ENCODE measurements around the gene TMEM74B. TPM values are rescaled to one million over a fixed set of nuclear protein-coding genes. Genes with fewer than 3 reads are reported as not detected.

TMEM74B gene
- total and polyA plus RNA-seq, 2 experiments from 2014 or later = 12.3 to 40.3 TPM

DNA sequence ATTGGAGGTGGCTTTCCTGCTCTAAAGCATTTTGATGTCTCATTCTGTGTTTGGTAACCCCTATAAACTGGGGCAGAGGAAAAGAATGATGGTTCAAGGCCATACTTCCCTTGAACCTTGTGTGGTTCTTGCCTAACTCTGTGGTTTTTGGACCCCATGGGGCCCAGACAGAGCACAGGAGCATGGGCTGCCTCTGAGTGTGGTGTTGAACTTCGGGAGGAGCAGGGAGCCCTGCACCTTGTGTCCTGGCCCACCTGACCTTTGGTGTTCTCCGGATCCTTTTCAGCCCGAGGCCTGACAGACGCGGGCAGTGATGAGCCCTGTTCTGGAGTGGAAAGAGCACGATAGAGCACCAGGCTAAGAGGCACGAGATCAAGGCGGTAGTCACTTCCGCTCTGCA lies 18.8 kb downstream of the TMEM74B start:
- TF ChIP-seq, protein P1, sequence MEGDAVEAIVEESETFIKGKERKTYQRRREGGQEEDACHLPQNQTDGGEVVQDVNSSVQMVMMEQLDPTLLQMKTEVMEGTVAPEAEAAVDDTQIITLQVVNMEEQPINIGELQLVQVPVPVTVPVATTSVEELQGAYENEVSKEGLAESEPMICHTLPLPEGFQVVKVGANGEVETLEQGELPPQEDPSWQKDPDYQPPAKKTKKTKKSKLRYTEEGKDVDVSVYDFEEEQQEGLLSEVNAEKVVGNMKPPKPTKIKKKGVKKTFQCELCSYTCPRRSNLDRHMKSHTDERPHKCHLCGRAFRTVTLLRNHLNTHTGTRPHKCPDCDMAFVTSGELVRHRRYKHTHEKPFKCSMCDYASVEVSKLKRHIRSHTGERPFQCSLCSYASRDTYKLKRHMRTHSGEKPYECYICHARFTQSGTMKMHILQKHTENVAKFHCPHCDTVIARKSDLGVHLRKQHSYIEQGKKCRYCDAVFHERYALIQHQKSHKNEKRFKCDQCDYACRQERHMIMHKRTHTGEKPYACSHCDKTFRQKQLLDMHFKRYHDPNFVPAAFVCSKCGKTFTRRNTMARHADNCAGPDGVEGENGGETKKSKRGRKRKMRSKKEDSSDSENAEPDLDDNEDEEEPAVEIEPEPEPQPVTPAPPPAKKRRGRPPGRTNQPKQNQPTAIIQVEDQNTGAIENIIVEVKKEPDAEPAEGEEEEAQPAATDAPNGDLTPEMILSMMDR (IDR thresholded peaks at IDR 0.05; ENCODE audit: low read depth, low read length) = no peak
- Histone ChIP-seq H3K4me3 (no peak overlapping the region), H3K36me3 (peaks cover 32% of the 10 kb centered on the region), H3K27me3 (no peaks in the 10 kb centered on the region), H3K9me3 (ENCODE audit: low read depth) (no peaks in the 10 kb centered on the region), H3K27ac (no peak overlapping the region), H3K4me1 (ENCODE audit: low read depth) (no peaks in the 10 kb centered on the region)
- DNase-seq (ENCODE audit: low read depth in 1 of 2, low spot score in 1 of 2) = no peak

DNA sequence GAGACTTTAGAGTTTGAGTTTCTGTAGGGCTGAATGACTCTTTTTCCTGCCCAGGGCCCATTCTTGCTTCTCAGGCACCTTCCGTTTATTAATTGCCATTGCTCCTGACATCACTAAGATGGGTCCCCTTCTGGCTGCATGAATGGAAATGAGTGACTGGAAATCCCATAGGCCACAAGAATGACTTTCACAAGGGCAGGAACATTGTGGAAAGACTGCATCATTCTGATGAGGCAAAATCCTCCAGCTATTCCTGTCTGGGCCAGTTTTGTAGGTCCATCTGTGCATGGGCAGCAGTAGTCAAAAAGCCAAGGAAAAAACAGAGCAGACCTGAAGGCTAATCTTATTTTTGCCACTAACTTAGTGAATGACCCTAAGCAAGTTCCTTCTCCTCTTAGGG lies 19.3 kb downstream of the TMEM74B start:
- Histone ChIP-seq H3K4me1 (ENCODE audit: low read depth) (no peaks in the 10 kb centered on the region), H3K27me3 (no peaks in the 10 kb centered on the region), H3K27ac (no peak overlapping the region), H3K4me3 (no peak overlapping the region), H3K9me3 (ENCODE audit: low read depth) (no peaks in the 10 kb centered on the region), H3K36me3 (peaks cover 32% of the 10 kb centered on the region)
- TF ChIP-seq, protein P1 (IDR thresholded peaks at IDR 0.05; ENCODE audit: low read depth, low read length) = no peak
- no peak for DNase-seq (ENCODE audit: low read depth in 1 of 2, low spot score in 1 of 2)

DNA sequence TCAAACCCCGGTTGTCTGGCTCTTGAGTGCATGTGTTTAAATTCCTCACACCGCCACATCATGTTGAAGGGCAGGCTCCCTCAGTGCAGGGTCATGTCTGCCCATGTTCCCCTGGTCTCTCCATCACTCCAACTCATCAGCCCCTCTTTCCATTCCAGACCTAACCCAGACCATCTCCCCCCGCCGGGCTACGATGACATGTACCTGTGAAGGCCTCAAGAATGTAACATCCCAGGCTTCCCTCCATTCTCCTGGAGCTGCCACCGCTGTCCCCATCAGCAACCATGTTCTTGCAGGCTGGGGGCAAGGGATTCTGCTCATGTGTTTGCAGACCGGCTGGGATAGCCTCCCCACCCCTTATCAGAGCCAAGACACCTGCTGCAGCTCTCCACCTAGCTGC lies 19.9 kb downstream of the TMEM74B start:
- TF ChIP-seq, protein P1 (IDR thresholded peaks at IDR 0.05; ENCODE audit: low read depth, low read length) = no peak
- Histone ChIP-seq H3K4me3 (no peak overlapping the region), H3K4me1 (ENCODE audit: low read depth) (no peaks in the 10 kb centered on the region), H3K27me3 (no peaks in the 10 kb centered on the region), H3K27ac (no peak overlapping the region), H3K36me3 (peaks cover 35% of the 10 kb centered on the region), H3K9me3 (ENCODE audit: low read depth) (no peaks in the 10 kb centered on the region)
- DNase-seq (ENCODE audit: low read depth in 1 of 2, low spot score in 1 of 2) = no peak

DNA sequence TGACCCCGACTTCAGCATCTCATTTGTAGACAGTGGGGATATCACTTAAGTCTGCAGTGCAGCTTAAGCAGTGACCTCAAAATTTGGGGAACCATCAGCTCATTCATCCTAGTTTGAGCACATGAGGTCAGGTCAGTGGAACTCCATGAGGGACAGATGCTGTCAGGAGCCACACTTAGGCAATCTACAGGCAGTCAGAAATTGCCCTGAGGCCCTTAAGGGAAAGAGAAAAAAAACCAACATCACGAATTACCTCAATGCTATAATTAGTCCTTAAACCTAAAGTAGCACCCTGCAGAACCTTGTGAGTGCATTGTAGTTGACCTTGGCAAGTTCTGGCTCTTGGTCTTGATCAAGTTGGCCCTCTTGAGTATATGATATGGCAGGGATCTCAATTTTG lies 21.1 kb downstream of the TMEM74B start:
- Histone ChIP-seq H3K4me1 (ENCODE audit: low read depth) (no peaks in the 10 kb centered on the region), H3K9me3 (ENCODE audit: low read depth) (no peaks in the 10 kb centered on the region), H3K27me3 (no peaks in the 10 kb centered on the region), H3K4me3 (no peak overlapping the region), H3K36me3 (peaks cover 35% of the 10 kb centered on the region), H3K27ac (no peak overlapping the region)
- TF ChIP-seq, protein P1 (IDR thresholded peaks at IDR 0.05; ENCODE audit: low read depth, low read length) = no peak
- DNase-seq (ENCODE audit: low read depth in 1 of 2, low spot score in 1 of 2) = no peak

DNA sequence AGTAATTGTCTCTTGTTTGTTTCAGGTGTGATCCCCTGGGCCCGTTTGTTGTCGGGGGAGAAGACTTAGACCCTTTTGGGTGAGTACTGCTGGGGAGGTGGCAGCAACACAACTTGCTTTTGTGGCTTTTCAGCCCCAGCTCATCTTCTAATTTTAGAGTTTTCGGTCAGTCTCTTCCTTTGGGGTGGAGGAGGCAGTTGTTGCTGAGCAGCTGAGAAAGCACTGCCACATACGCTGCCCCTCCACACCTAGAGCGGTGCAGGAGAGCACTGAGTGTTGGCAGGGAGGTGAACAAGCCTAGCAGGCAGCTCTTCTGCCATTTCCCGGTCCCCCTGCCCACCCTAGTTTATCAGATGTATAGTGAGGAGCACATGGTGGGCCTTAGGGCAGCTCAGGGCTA lies 21.7 kb downstream of the TMEM74B start:
- Histone ChIP-seq H3K4me1 (ENCODE audit: low read depth) (no peaks in the 10 kb centered on the region), H3K9me3 (ENCODE audit: low read depth) (no peaks in the 10 kb centered on the region), H3K4me3 (no peak overlapping the region), H3K36me3 (peaks cover 35% of the 10 kb centered on the region), H3K27ac (no peak overlapping the region), H3K27me3 (no peaks in the 10 kb centered on the region)
- TF ChIP-seq, protein P1 (IDR thresholded peaks at IDR 0.05; ENCODE audit: low read depth, low read length) = no peak
- no peak for DNase-seq (ENCODE audit: low read depth in 1 of 2, low spot score in 1 of 2)

DNA sequence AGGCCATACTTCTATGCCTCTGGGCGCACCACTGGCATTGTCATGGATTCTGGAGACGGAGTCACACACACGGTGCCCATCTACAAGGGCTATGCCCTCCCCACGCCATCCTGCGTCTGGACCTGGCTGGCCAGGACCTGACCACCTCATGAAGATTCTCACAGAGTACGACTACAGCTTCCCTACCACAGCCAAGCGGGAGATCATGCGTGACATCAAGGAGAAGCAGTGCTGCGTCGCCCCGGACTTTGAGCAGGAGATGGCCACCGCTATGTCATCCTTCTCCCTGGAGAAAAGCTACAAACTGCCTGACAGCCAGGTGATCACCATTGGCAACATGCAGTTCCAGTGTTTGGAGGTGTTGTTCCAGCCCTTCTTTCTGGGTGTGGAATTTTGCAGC lies 23.8 kb downstream of the TMEM74B start:
- no peaks in the 10 kb centered on the region for H3K4me1 ChIP-seq (ENCODE audit: low read depth)
- H3K36me3 ChIP-seq = peaks cover 20% of the 10 kb centered on the region
- H3K27me3 ChIP-seq = no peaks in the 10 kb centered on the region
- no peaks in the 10 kb centered on the region for H3K9me3 ChIP-seq (ENCODE audit: low read depth)
- no peak overlapping the region for H3K27ac ChIP-seq
- no peak for DNase-seq (ENCODE audit: low read depth in 1 of 2, low spot score in 1 of 2)
- no peak overlapping the region for H3K4me3 ChIP-seq
- TF ChIP-seq, protein P1 (IDR thresholded peaks at IDR 0.05; ENCODE audit: low read depth, low read length) = no peak
